Bronchial epithelial cell (primary cell): ENCODE measurements around the gene POC1A. TPM values are rescaled to one million over a fixed set of nuclear protein-coding genes. Genes with fewer than 3 reads are reported as not detected.
"Not testable (repeated sequence)": the region's sequence is repeated elsewhere in the genome, so short reads cannot be mapped to it uniquely, and the experiment has no call there.

Source experiments
- DNase-seq: peaks from one replicate; pipeline ENCODE4 v3.0.0-alpha.2; 2010; ENCODE audit warnings: low read depth
- FAIRE-seq: peaks from 2 replicates; lab custom pipeline; 2011; peaks lifted over from hg19 to GRCh38; lab: Jason Lieb, UNC
- H3K27me3 ChIP-seq: 2 replicates; pipeline ENCODE4 v1.5.1; 2011; ENCODE audit warnings: low read length; ENCODE audit not compliant: control insufficient read depth, insufficient read depth
- H3K36me3 ChIP-seq: 2 replicates; pipeline ENCODE4 v1.5.1; 2011; ENCODE audit warnings: low read length; ENCODE audit not compliant: control insufficient read depth, insufficient read depth
- H3K4me3 ChIP-seq: 2 replicates; pipeline ENCODE4 v1.5.1; 2011; ENCODE audit warnings: mild to moderate bottlenecking, low read depth, low read length, control low read depth
- CTCF ChIP-seq: IDR thresholded peaks from 2 replicates; pipeline ENCODE4 v1.5.1; 2011; ENCODE audit warnings: mild to moderate bottlenecking, moderate library complexity, low read length, control low read depth, inconsistent platforms; ENCODE audit not compliant: insufficient read depth, severe bottlenecking
- total RNA-seq: library from RNA; depleted of rRNA; stranded (reverse); fragments of >200 nt; gene quantifications from 2 replicates; pipeline ENCODE4 v1.2.1, GENCODE V29; 2014

The POC1A gene
- total RNA-seq, 1 donor from 2014 or later = 1.8 TPM

- TF ChIP-seq CTCF = no peak
- DNase-seq = no peak
- FAIRE-seq = no peak
- H3K27me3 ChIP-seq = no peaks in the 10 kb centered on the region
- no peaks in the 10 kb centered on the region for H3K36me3 ChIP-seq
- H3K4me3 ChIP-seq = no peak overlapping the region
Observed at GRCh38 chr3:52155912-52156311, 1.7 kb upstream of the POC1A start.

DNA sequence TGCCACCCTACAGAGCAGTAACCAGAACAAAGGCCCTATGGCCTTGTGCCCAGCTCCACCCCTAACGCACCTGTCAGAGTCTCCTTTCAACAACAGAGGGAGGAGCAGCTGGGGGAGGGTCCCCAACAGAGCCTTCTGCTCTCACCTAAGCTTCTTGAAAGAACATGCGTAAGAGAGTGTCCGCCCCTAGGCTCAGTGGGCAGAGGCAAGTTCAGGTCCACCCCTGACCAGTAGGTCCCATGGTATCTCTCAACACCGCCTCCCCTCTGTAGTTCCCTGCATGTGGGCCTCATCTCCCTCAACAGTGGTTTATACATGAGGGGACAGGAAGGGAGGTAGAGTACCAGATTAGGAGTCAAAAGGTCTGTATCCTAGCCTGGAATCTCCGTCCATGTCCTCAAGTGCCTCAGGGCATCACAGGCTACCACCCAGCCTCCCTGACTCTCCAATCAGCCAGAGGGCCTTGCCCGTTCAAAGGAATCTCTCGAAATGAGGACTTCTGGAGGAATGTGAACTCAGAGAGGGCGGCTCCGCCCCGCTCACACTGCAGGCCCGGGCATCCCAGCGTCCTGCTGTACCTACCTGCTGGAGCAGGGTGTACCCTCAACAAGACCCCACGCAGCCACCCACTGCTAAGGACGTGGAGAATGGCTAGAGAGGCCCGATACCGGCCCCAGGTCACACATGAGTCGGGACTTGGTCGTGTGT lies 680 bp downstream of the POC1A start:
- DNase-seq (peak; percentile 27), FAIRE-seq (no peak)
- TF ChIP-seq CTCF = peak; percentile 3
- Histone ChIP-seq H3K27me3 (no peaks in the 10 kb centered on the region), H3K4me3 (peak overlapping the region; percentile 68), H3K36me3 (peaks cover 3% of the 10 kb centered on the region)

- H3K4me3 ChIP-seq, H3K27me3 ChIP-seq, H3K36me3 ChIP-seq, FAIRE-seq, DNase-seq: not testable (repeated sequence)
Observed at GRCh38 chr3:52151991-52152390, 2.2 kb downstream of the POC1A start.

GRCh38 chr3:52150860-52151259 lies 3.4 kb downstream of the POC1A start:
- Histone ChIP-seq H3K4me3 (no peak overlapping the region), H3K27me3 (no peaks in the 10 kb centered on the region), H3K36me3 (peaks cover 3% of the 10 kb centered on the region)
- DNase-seq (no peak), FAIRE-seq (no peak)
- TF ChIP-seq CTCF = no peak

DNA sequence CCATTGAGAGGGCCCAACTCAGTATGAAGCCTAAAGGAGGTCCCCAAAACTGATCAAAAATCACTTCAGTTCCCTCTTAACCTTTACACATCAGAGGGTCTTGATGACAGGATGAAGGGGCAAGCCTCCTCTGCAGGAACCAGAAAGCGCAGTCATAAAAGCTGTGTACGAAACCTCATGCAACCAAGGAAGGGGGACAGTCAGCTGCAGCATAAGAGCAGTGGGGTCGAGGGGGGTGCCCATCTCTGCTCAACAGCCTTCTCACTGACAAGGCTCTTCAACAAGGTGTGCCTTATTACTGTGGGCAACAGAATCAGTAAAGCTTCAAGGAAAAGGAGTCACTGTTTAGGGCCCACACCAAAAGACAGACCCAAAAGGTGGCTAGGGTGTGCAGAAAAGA lies 3.9 kb downstream of the POC1A start:
- FAIRE-seq = peak; percentile 13
- no peak overlapping the region for H3K4me3 ChIP-seq
- DNase-seq = no peak
- no peaks in the 10 kb centered on the region for H3K27me3 ChIP-seq
- TF ChIP-seq CTCF = no peak
- peaks cover 3% of the 10 kb centered on the region for H3K36me3 ChIP-seq

DNA sequence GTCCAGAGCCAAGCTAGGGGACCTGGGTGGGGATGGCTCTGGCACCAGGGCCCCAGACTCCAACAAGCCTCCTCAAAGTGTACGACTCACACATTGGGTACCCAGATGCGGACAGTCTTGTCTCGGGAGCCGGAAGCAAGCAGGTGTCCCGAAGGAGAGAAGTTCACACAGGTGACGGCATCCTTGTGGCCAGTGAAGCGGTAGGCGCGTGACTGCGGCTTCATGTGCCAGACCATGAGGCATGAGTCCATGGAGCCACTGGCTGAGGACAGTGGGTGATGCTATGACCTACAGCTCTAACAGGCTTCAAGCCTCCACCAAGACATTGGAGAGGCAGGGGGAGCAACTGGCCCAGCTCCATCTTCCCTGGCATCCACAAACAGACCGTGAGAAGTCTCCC lies 4.5 kb downstream of the POC1A start:
- no peak for FAIRE-seq
- peaks cover 4% of the 10 kb centered on the region for H3K36me3 ChIP-seq
- TF ChIP-seq CTCF = no peak
- H3K27me3 ChIP-seq = no peaks in the 10 kb centered on the region
- no peak overlapping the region for H3K4me3 ChIP-seq
- DNase-seq = no peak
